ENCODE measurements around the gene SNRPD2.

- no peak; the same call in 1 of the 2 replicates for TF ChIP-seq CTCF (IDR thresholded peaks at IDR 0.05; ENCODE audit: low read length)
- no peak for TF ChIP-seq EZH2 (IDR thresholded peaks at IDR 0.05; ENCODE audit: borderline replicate concordance, low read length)
Measured at GRCh38 chr19:45687599-45687998, 4.2 kb downstream of the SNRPD2 start.

All from OCI-LY1 (cell line).